Measurements from ENCODE around the gene SSBP3.

DNA sequence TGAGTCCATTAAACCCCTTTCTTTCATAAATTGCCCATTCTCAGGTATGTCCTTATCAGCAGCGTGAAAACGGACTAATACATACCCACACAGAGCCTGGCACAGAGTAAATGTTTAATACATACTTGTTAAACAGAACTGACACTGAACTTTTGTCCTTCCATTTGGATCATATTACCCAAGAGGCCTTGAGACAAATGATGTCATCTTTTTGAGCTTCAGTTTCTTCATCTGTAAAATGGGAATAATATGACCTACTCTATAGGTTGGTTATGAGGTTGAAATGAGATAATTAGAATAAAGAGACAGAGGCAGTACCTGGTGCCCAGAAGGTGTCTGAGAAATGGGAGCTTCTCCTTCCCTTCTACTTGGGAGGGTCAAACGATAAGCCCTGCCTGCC, 220.1 kb downstream of the SSBP3 start:
- TF ChIP-seq REST (IDR thresholded peaks at IDR 0.05) = no peak
- TF ChIP-seq EGR1 (IDR thresholded peaks at IDR 0.05; ENCODE audit: low read depth in 2 of 2) = no peak
- no peak for TF ChIP-seq JUND (IDR thresholded peaks at IDR 0.05)
- TF ChIP-seq, protein P1, sequence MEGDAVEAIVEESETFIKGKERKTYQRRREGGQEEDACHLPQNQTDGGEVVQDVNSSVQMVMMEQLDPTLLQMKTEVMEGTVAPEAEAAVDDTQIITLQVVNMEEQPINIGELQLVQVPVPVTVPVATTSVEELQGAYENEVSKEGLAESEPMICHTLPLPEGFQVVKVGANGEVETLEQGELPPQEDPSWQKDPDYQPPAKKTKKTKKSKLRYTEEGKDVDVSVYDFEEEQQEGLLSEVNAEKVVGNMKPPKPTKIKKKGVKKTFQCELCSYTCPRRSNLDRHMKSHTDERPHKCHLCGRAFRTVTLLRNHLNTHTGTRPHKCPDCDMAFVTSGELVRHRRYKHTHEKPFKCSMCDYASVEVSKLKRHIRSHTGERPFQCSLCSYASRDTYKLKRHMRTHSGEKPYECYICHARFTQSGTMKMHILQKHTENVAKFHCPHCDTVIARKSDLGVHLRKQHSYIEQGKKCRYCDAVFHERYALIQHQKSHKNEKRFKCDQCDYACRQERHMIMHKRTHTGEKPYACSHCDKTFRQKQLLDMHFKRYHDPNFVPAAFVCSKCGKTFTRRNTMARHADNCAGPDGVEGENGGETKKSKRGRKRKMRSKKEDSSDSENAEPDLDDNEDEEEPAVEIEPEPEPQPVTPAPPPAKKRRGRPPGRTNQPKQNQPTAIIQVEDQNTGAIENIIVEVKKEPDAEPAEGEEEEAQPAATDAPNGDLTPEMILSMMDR (IDR thresholded peaks at IDR 0.05; ENCODE audit: low read depth, low read length, missing input control) = no peak
- no peak for TF ChIP-seq ATF3 (IDR thresholded peaks at IDR 0.05)
- no peak for TF ChIP-seq RAD21 (IDR thresholded peaks at IDR 0.05)
- no peak for TF ChIP-seq RXRA (IDR thresholded peaks at IDR 0.05)
- TF ChIP-seq GABPA (IDR thresholded peaks at IDR 0.05 in 1 of 2, conservative IDR thresholded peaks at IDR 0.05 in 1 of 2) = no peak
- no peak for TF ChIP-seq YY1 (IDR thresholded peaks at IDR 0.05)
- TF ChIP-seq, protein P2, sequence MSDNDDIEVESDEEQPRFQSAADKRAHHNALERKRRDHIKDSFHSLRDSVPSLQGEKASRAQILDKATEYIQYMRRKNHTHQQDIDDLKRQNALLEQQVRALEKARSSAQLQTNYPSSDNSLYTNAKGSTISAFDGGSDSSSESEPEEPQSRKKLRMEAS (IDR thresholded peaks at IDR 0.05) = no peak
- TF ChIP-seq HNF4G (IDR thresholded peaks at IDR 0.05) = no peak
- no peak for TF ChIP-seq ZBTB33 (IDR thresholded peaks at IDR 0.05)
- no peak for TF ChIP-seq TAF1 (conservative IDR thresholded peaks at IDR 0.05)

All from liver (tissue), 3 donors.